ENCODE data around the gene CCL26. TPM values are rescaled to one million over a fixed set of nuclear protein-coding genes. Genes with fewer than 3 reads are reported as not detected.

CCL26 gene
- total and polyA plus RNA-seq, 4 donors, result 0.09 to 0.33 TPM; not detected in 2

GRCh38 chr7:75758491-75758890, 13.5 kb downstream of the CCL26 start:
- 72% methylated on average over 2 of the region's 2 CpGs for WGBS
- no peak for DNase-seq (ENCODE audit: low spot score)
- TF ChIP-seq RAD21 (IDR thresholded peaks at IDR 0.05), result no peak
- TF ChIP-seq EGR1 (IDR thresholded peaks at IDR 0.05; ENCODE audit: low read depth in 2 of 2), result no peak
- no peak for TF ChIP-seq RXRA (IDR thresholded peaks at IDR 0.05)

GRCh38 chr7:75757860-75758259, 14.2 kb downstream of the CCL26 start:
- H3K9ac ChIP-seq (ENCODE audit: low read depth in 1 of 2, low read length in 2 of 2), result no peak overlapping the region
- H3K4me3 ChIP-seq (ENCODE audit: low read depth in 1 of 3, low read length in 3 of 3), result no peak overlapping the region
- WGBS, result 94% methylated on average over 7 of the region's 7 CpGs
- H3K27me3 ChIP-seq (ENCODE audit: control insufficient read depth in 4 of 4, insufficient read depth in 4 of 4, low read length in 3 of 4), result no peaks in the 10 kb centered on the region
- DNase-seq (ENCODE audit: low spot score), result no peak
- TF ChIP-seq EGR1 (IDR thresholded peaks at IDR 0.05; ENCODE audit: low read depth in 2 of 2) (no peak), FOXA1 (IDR thresholded peaks at IDR 0.05) (no peak), RXRA (IDR thresholded peaks at IDR 0.05) (no peak), JUND (IDR thresholded peaks at IDR 0.05) (no peak), HNF4G (IDR thresholded peaks at IDR 0.05) (no peak), FOXA2 (IDR thresholded peaks at IDR 0.05) (no peak), CTCF (IDR thresholded peaks at IDR 0.05; ENCODE audit: low read depth, low read length, missing input control) (no peak), MAX (IDR thresholded peaks at IDR 0.05) (no peak), YY1 (IDR thresholded peaks at IDR 0.05) (no peak), REST (IDR thresholded peaks at IDR 0.05) (no peak)
- no peak overlapping the region for H3K27ac ChIP-seq (ENCODE audit: low read depth in 1 of 2, low read length in 2 of 2)
- no peaks in the 10 kb centered on the region for H3K9me3 ChIP-seq (ENCODE audit: control insufficient read depth in 4 of 4, low read length in 3 of 4)
- H3K4me1 ChIP-seq (ENCODE audit: control insufficient read depth in 4 of 4, insufficient read depth in 4 of 4, low read length in 3 of 4), result no peaks in the 10 kb centered on the region
- no peaks in the 10 kb centered on the region for H3K36me3 ChIP-seq (ENCODE audit: control insufficient read depth in 4 of 4, insufficient read depth in 3 of 4, low read depth in 1 of 4, low read length in 3 of 4)

More at GRCh38 chr7:75758491-75758890, 13.5 kb downstream of the CCL26 start:
- no peak overlapping the region for H3K9ac ChIP-seq (ENCODE audit: low read depth in 1 of 2, low read length in 2 of 2)
- no peak overlapping the region for H3K4me3 ChIP-seq (ENCODE audit: low read depth in 1 of 3, low read length in 3 of 3)
- no peaks in the 10 kb centered on the region for H3K27me3 ChIP-seq (ENCODE audit: control insufficient read depth in 4 of 4, insufficient read depth in 4 of 4, low read length in 3 of 4)
- H3K4me1 ChIP-seq (ENCODE audit: control insufficient read depth in 4 of 4, insufficient read depth in 4 of 4, low read length in 3 of 4), result no peaks in the 10 kb centered on the region
- no peaks in the 10 kb centered on the region for H3K36me3 ChIP-seq (ENCODE audit: control insufficient read depth in 4 of 4, insufficient read depth in 3 of 4, low read depth in 1 of 4, low read length in 3 of 4)
- H3K9me3 ChIP-seq (ENCODE audit: control insufficient read depth in 4 of 4, low read length in 3 of 4), result no peaks in the 10 kb centered on the region
- H3K27ac ChIP-seq (ENCODE audit: low read depth in 1 of 2, low read length in 2 of 2), result no peak overlapping the region

GRCh38 chr7:75756991-75757676, 14.9 kb downstream of the CCL26 start:
- WGBS, result 55% methylated on average over 6 of the region's 6 CpGs
- no peak overlapping the region for H3K27ac ChIP-seq (ENCODE audit: low read depth in 1 of 2, low read length in 2 of 2)
- no peaks in the 10 kb centered on the region for H3K9me3 ChIP-seq (ENCODE audit: control insufficient read depth in 4 of 4, low read length in 3 of 4)
- no peaks in the 10 kb centered on the region for H3K27me3 ChIP-seq (ENCODE audit: control insufficient read depth in 4 of 4, insufficient read depth in 4 of 4, low read length in 3 of 4)
- H3K4me1 ChIP-seq (ENCODE audit: control insufficient read depth in 4 of 4, insufficient read depth in 4 of 4, low read length in 3 of 4), result no peaks in the 10 kb centered on the region
- TF ChIP-seq RAD21 (IDR thresholded peaks at IDR 0.05) (peak; percentile 75 to 84), REST (IDR thresholded peaks at IDR 0.05) (no peak), CTCF (IDR thresholded peaks at IDR 0.05; ENCODE audit: low read depth, low read length, missing input control) (peak; percentile 46)
- H3K36me3 ChIP-seq (ENCODE audit: control insufficient read depth in 4 of 4, insufficient read depth in 3 of 4, low read depth in 1 of 4, low read length in 3 of 4), result no peaks in the 10 kb centered on the region
- H3K4me3 ChIP-seq (ENCODE audit: low read depth in 1 of 3, low read length in 3 of 3), result no peak overlapping the region
- H3K9ac ChIP-seq (ENCODE audit: low read depth in 1 of 2, low read length in 2 of 2), result no peak overlapping the region
- no peak for DNase-seq (ENCODE audit: low spot score)

All from liver (tissue), 9 donors.